H1 (cell line): ENCODE measurements around the gene SRCIN1. TPM values are rescaled to one million over a fixed set of nuclear protein-coding genes. Genes with fewer than 3 reads are reported as not detected.
A peak's percentile ranks its signal among the peaks of the same experiment; 100 is the strongest.

Experiments
- CTCF ChIA-PET: fragments of 300-600 bp; sonication (Branson Sonifier 250); formaldehyde crosslinking; loops from one replicate; lab custom pipeline; 2021; ENCODE audit not compliant: partially characterized antibody; lab: Charles Lee
- POLR2A ChIA-PET: fragments of 300-600 bp; sonication (Branson Sonifier 250); formaldehyde crosslinking; loops from one replicate; lab custom pipeline; 2021; ENCODE audit warnings: inconsistent platforms; ENCODE audit not compliant: partially characterized antibody; lab: Charles Lee
- DNase-seq, 2 experiments: peaks; one replicate each; pipeline versions ENCODE4 v3.0.0 to v3.0.0-alpha.2; 2010 to 2022; ENCODE audit warnings: low spot score in 2 of 2, low read depth in 1 of 2, mixed read lengths in 1 of 2
- FAIRE-seq: peaks from 2 replicates; lab custom pipeline; 2011; peaks lifted over from hg19 to GRCh38; lab: Jason Lieb, UNC
- H2AFZ ChIP-seq: 2 replicates; pipeline ENCODE4 v1.8.1; 2012; ENCODE audit warnings: low read length, inconsistent platforms
- H2AK5ac ChIP-seq: 2 replicates; pipeline ENCODE4 v1.6.1; 2013; ENCODE audit warnings: low read depth, low read length
- H2BK120ac ChIP-seq: replicated peaks from 2 replicates; pipeline ENCODE3; 2013; ENCODE audit warnings: low read depth, low read length, inconsistent platforms
- H2BK12ac ChIP-seq: 2 replicates; pipeline ENCODE4 v1.6.1; 2013; ENCODE audit warnings: low read depth, low read length
- H2BK15ac ChIP-seq: 2 replicates; pipeline ENCODE4 v1.6.1; 2013; ENCODE audit warnings: low read length
- H2BK20ac ChIP-seq: 2 replicates; pipeline ENCODE4 v1.6.1; 2013; ENCODE audit warnings: low read length
- H2BK5ac ChIP-seq: 2 replicates; pipeline ENCODE4 v1.6.1; 2013; ENCODE audit warnings: low read depth, low read length
- H3K14ac ChIP-seq: 2 replicates; pipeline ENCODE4 v1.6.1; 2013; ENCODE audit warnings: inconsistent platforms; ENCODE audit not compliant: insufficient read length
- H3K18ac ChIP-seq: 2 replicates; pipeline ENCODE4 v1.6.1; 2013; ENCODE audit warnings: low read length; ENCODE audit errors: extremely low read depth
- H3K23ac ChIP-seq: 2 replicates; pipeline ENCODE4 v1.6.1; 2013; ENCODE audit warnings: inconsistent platforms; ENCODE audit not compliant: insufficient read length
- H3K23me2 ChIP-seq: 2 replicates; pipeline ENCODE4 v1.6.1; 2013; ENCODE audit warnings: low read depth, low read length
- H3K27ac ChIP-seq: 2 replicates; pipeline ENCODE4 v1.6.1; 2011; ENCODE audit warnings: low read depth, low read length, inconsistent platforms
- H3K27me3 ChIP-seq, 4 experiments: replicated peaks in 1 of 4; 1 replicate in 1 of 4; 2 replicates in 3 of 4; pipeline versions ENCODE4 v1.6.1 to v1.8.1; 2011 to 2013; ENCODE audit warnings: low read length in 3 of 4, mild to moderate bottlenecking in 3 of 4, inconsistent platforms in 2 of 4, mixed read lengths in 2 of 4, moderate library complexity in 1 of 4; ENCODE audit not compliant: control insufficient read depth in 3 of 4, insufficient read depth in 3 of 4; ENCODE audit errors: extremely low read depth in 1 of 4
- H3K36me3 ChIP-seq, 4 experiments: 2 replicates each; pipeline versions ENCODE4 v1.6.1 to v1.8.1; 2011 to 2013; ENCODE audit warnings: mild to moderate bottlenecking in 4 of 4, low read length in 3 of 4, moderate library complexity in 2 of 4, control low read depth in 1 of 4, inconsistent platforms in 1 of 4; ENCODE audit not compliant: insufficient read depth in 4 of 4, control insufficient read depth in 2 of 4
- H3K4ac ChIP-seq: replicated peaks from 2 replicates; pipeline ENCODE3; 2013; ENCODE audit warnings: low read length, low read depth, mixed read lengths, inconsistent platforms; ENCODE audit not compliant: insufficient read length
- H3K4me1 ChIP-seq, 4 experiments: replicated peaks in 1 of 4; 1 replicate in 1 of 4; 2 replicates in 3 of 4; pipeline versions ENCODE4 v1.6.1 to v1.8.1; 2011 to 2013; ENCODE audit warnings: low read length in 3 of 4, inconsistent platforms in 2 of 4, mixed read lengths in 1 of 4; ENCODE audit not compliant: insufficient read depth in 4 of 4, control insufficient read depth in 3 of 4
- H3K4me2 ChIP-seq, 2 experiments: 2 replicates each; pipeline versions ENCODE4 v1.6.1 to v1.8.1; 2011 to 2013; ENCODE audit warnings: low read depth in 2 of 2, low read length in 2 of 2, control low read depth in 1 of 2, inconsistent platforms in 1 of 2, mild to moderate bottlenecking in 1 of 2; ENCODE audit not compliant: insufficient read depth in 1 of 2
- H3K4me3 ChIP-seq, 4 experiments: fragments of 200-600, 300-600 bp in 1 of 4; sonication (generic), shearing (Covaris generic), sonication (Bioruptor Twin) in 1 of 4; 2 replicates each; pipeline versions ENCODE4 v1.5.1 to v1.8.1; 2011 to 2016; ENCODE audit warnings: low read length in 4 of 4, low read depth in 3 of 4, control low read depth in 2 of 4, inconsistent platforms in 2 of 4, mild to moderate bottlenecking in 2 of 4, mixed read lengths in 1 of 4, moderate library complexity in 1 of 4; ENCODE audit not compliant: insufficient read depth in 2 of 4; ENCODE audit errors: extremely low read depth in 1 of 4
- H3K56ac ChIP-seq: replicated peaks from 2 replicates; pipeline ENCODE3; 2013; ENCODE audit warnings: low read depth, mild to moderate bottlenecking, mixed read lengths, low read length, inconsistent platforms; ENCODE audit not compliant: insufficient read length
- H3K79me1 ChIP-seq: 2 replicates; pipeline ENCODE4 v1.6.1; 2013; ENCODE audit warnings: low read depth, low read length, control low read depth
- H3K79me2 ChIP-seq, 2 experiments: 2 replicates each; pipeline versions ENCODE4 v1.6.1 to v1.8.1; 2012 to 2013; ENCODE audit warnings: low read length in 2 of 2, mild to moderate bottlenecking in 2 of 2, inconsistent platforms in 1 of 2; ENCODE audit not compliant: insufficient read depth in 2 of 2, control insufficient read depth in 1 of 2
- H3K9ac ChIP-seq, 4 experiments: replicated peaks in 1 of 4; 1 replicate in 1 of 4; 2 replicates in 3 of 4; pipeline versions ENCODE4 v1.6.1 to v1.8.1; 2011 to 2013; ENCODE audit warnings: low read depth in 3 of 4, low read length in 3 of 4, control low read depth in 2 of 4, mild to moderate bottlenecking in 2 of 4, moderate library complexity in 2 of 4, inconsistent platforms in 1 of 4; ENCODE audit errors: extremely low read depth in 1 of 4
- H3K9me3 ChIP-seq, 2 experiments: 2 replicates each; pipeline versions ENCODE4 v1.6.1 to v1.8.1; 2012 to 2013; ENCODE audit warnings: mild to moderate bottlenecking in 2 of 2, moderate library complexity in 2 of 2, control low read depth in 1 of 2, inconsistent platforms in 1 of 2, low read depth in 1 of 2, low read length in 1 of 2, mixed read lengths in 1 of 2; ENCODE audit not compliant: insufficient read depth in 2 of 2
- H4K20me1 ChIP-seq, 2 experiments: replicated peaks in 1 of 2; 2 replicates each; pipeline versions ENCODE3 to v1.8.1; 2011 to 2013; ENCODE audit warnings: inconsistent platforms in 2 of 2, low read length in 2 of 2, mild to moderate bottlenecking in 1 of 2; ENCODE audit not compliant: insufficient read depth in 2 of 2, control insufficient read depth in 1 of 2
- H4K5ac ChIP-seq: 2 replicates; pipeline ENCODE4 v1.6.1; 2013; ENCODE audit warnings: low read length, low read depth, mixed read lengths, inconsistent platforms; ENCODE audit not compliant: insufficient read length
- H4K8ac ChIP-seq: 2 replicates; pipeline ENCODE4 v1.8.0; 2013; ENCODE audit warnings: mild to moderate bottlenecking, moderate library complexity, low read length, inconsistent platforms; ENCODE audit not compliant: insufficient read depth; ENCODE audit errors: extremely low read depth
- H4K91ac ChIP-seq: replicated peaks from 2 replicates; pipeline ENCODE3; 2013; ENCODE audit warnings: low read length, mixed read lengths, inconsistent platforms; ENCODE audit not compliant: insufficient read length
- ASH2L ChIP-seq: fragments of 200-600, 300-600 bp; sonication (generic); IDR thresholded peaks from one replicate; pipeline ENCODE4 v1.7.1; 2017; ENCODE audit warnings: low read length
- CBX8 ChIP-seq: fragments of 300-800, 300-1000 bp; sonication (generic); IDR thresholded peaks from 2 replicates; pipeline ENCODE4 v1.7.1; 2016; ENCODE audit warnings: low read depth, low read length, borderline replicate concordance
- CEBPB ChIP-seq: IDR thresholded peaks from 2 replicates; pipeline ENCODE4 v1.6.1; 2012; ENCODE audit warnings: low read depth, low read length
- CHD1 ChIP-seq: IDR thresholded peaks from 2 replicates; pipeline ENCODE4 v1.6.1; 2012; ENCODE audit warnings: low read depth, low read length, improper control_type of control experiment
- HDAC6 ChIP-seq: IDR thresholded peaks from one replicate; pipeline ENCODE4 v1.7.1; 2012; ENCODE audit warnings: low read depth, mild to moderate bottlenecking, inconsistent platforms, low read length, moderate library complexity
- MAFK ChIP-seq: IDR thresholded peaks from 2 replicates; pipeline ENCODE4 v1.6.1; 2012; ENCODE audit warnings: low read depth, mild to moderate bottlenecking, improper control_type of control experiment, low read length
- RNF2 ChIP-seq: fragments of 200-900, 300-1000 bp; sonication (generic); IDR thresholded peaks from 2 replicates; pipeline ENCODE4 v1.7.1; 2016; ENCODE audit warnings: borderline replicate concordance, low read depth, mild to moderate bottlenecking, antibody characterized with exemption, low read length; ENCODE audit not compliant: poor library complexity, severe bottlenecking; ENCODE audit errors: missing control alignments
- SIN3A ChIP-seq, 2 experiments: IDR thresholded peaks in 1 of 2; conservative IDR thresholded peaks in 1 of 2; 2 replicates each; pipeline ENCODE4 v1.6.1; 2011 to 2012; ENCODE audit warnings: low read length in 2 of 2, improper control_type of control experiment in 1 of 2, low read depth in 1 of 2, mild to moderate bottlenecking in 1 of 2
- SP1 ChIP-seq: IDR thresholded peaks from 2 replicates; pipeline ENCODE4 v1.6.1; 2011; ENCODE audit warnings: low read depth, low read length
- TAF1 ChIP-seq: IDR thresholded peaks from 2 replicates; pipeline ENCODE4 v1.6.1; 2011; ENCODE audit warnings: mild to moderate bottlenecking, low read depth, low read length
- TAF7 ChIP-seq: optimal IDR thresholded peaks from 2 replicates; pipeline ENCODE3; 2011; ENCODE audit warnings: low read depth, mild to moderate bottlenecking, inconsistent platforms, low read length, moderate library complexity, borderline replicate concordance
- TEAD4 ChIP-seq: IDR thresholded peaks from 2 replicates; pipeline ENCODE4 v1.6.1; 2012; ENCODE audit warnings: low read depth, low read length, inconsistent platforms, mixed read lengths
- WGBS, 2 experiments: shearing (Covaris generic) in 1 of 2; methylation state at CpG; one replicate each; pipeline versions ENCODE4 v1.1.6 to v1.1.7; 2013 to 2015; ENCODE audit warnings: low lambda C conversion rate in 2 of 2, mixed read lengths in 2 of 2, inconsistent platforms in 1 of 2, low coverage in 1 of 2, missing lambda C conversion rate in 1 of 2; ENCODE audit not compliant: insufficient replicate concordance in 2 of 2, insufficient coverage in 1 of 2, insufficient read length in 1 of 2; ENCODE audit errors: extremely low coverage in 1 of 2, missing lambda C conversion rate in 1 of 2; 5-methylcytosine and 5-hydroxymethylcytosine counted together
- polyA plus RNA-seq, 7 experiments: library from polyadenylated mRNA; depleted of rRNA in 3 of 7; stranded (reverse) in 5 of 7; unstranded in 2 of 7; fragments of >200 nt in 5 of 7; fragments of 200-250 nt in 2 of 7; gene quantifications; 1 replicate in 5 of 7; 2 replicates in 1 of 7; 4 replicates in 1 of 7; pipeline versions ENCODE4 v1.2.1 to v1.2.3, GENCODE V29; 2011 to 2013; ENCODE audit warnings: missing spikeins in 2 of 7, mixed read lengths in 2 of 7
- total RNA-seq: library from RNA; stranded (reverse); fragmentation: NEBNext Ultra II Directional; extraction: Animal tissue kit (Norgen Biotek cat#: 25700); gene quantifications from 2 replicates; pipeline ENCODE4 v1.2.1, GENCODE V29; 2021

SRCIN1 gene
- total and polyA plus RNA-seq, 2 of the 8 experiments (the other 6 are each of a cell fraction or from before 2014, with no cell fraction given), result 2.8 to 3.8 TPM

GRCh38 chr17:38621538-38621937 is 15.8 kb upstream of the SRCIN1 start:
- no peak overlapping the region for H3K23ac ChIP-seq
- no peak overlapping the region for H3K56ac ChIP-seq
- no peak overlapping the region for H2BK5ac ChIP-seq
- no peaks in the 10 kb centered on the region for H3K27me3 ChIP-seq
- H4K91ac ChIP-seq, result no peak overlapping the region
- no peak overlapping the region for H3K4me3 ChIP-seq
- H2BK12ac ChIP-seq, result no peak overlapping the region
- no peaks in the 10 kb centered on the region for H3K9me3 ChIP-seq
- no peak overlapping the region for H3K14ac ChIP-seq
- H4K5ac ChIP-seq, result no peak overlapping the region
- no peak overlapping the region for H3K4me2 ChIP-seq
- no peaks in the 10 kb centered on the region for H3K23me2 ChIP-seq
- no peak overlapping the region for H2BK20ac ChIP-seq
- H3K79me2 ChIP-seq, result no peaks in the 10 kb centered on the region
- H4K20me1 ChIP-seq, result no peaks in the 10 kb centered on the region
- H3K36me3 ChIP-seq, result no peaks in the 10 kb centered on the region
- FAIRE-seq (no peak), DNase-seq (peak in 1 of 2 experiments; percentile 14)
- no peak overlapping the region for H3K27ac ChIP-seq
- H3K18ac ChIP-seq, result no peak overlapping the region
- TF ChIP-seq ASH2L, result no peak
- no peak for TF ChIP-seq TAF7
- no peak for TF ChIP-seq CHD1
- no peak for TF ChIP-seq TEAD4
- no peak for TF ChIP-seq MAFK
- TF ChIP-seq SP1, result no peak
- no peak for TF ChIP-seq RNF2
- TF ChIP-seq SIN3A (conservative IDR thresholded peaks at IDR 0.05 in 1 of 2, IDR thresholded peaks at IDR 0.05 in 1 of 2; ENCODE audit: low read depth in 1 of 2, low read length in 2 of 2), result no peak
- TF ChIP-seq CBX8, result no peak
- no peak for TF ChIP-seq HDAC6
- TF ChIP-seq CEBPB, result no peak
- no peak for TF ChIP-seq TAF1
- no peak overlapping the region for H4K8ac ChIP-seq
- H2BK15ac ChIP-seq, result no peak overlapping the region
- H2BK120ac ChIP-seq, result no peak overlapping the region
- CTCF ChIA-PET, result interaction anchor here (30.7 kb wide), 1 partner anchor 42 kb away, joined by 795 read pairs; the partner anchor contains the start of gene EPOP
- peaks cover 3 to 9% (median 4%) of the 10 kb centered on the region in 4 experiments; a peak in 6 of 7 replicates for H3K4me1 ChIP-seq
- no peak overlapping the region for H3K4ac ChIP-seq
- no peak overlapping the region for H2AK5ac ChIP-seq
- no peaks in the 10 kb centered on the region for H3K79me1 ChIP-seq
- POLR2A ChIA-PET, result no interaction called here
- H2AFZ ChIP-seq, result no peak overlapping the region
- 87% methylated on average over 2 of the region's 2 CpGs; no CpG with 5 or more reads in 1 of the 2 experiments for WGBS, 2 experiments
- H3K9ac ChIP-seq, result no peak overlapping the region
